ENCODE measurements around the gene SMAP2.

DNA sequence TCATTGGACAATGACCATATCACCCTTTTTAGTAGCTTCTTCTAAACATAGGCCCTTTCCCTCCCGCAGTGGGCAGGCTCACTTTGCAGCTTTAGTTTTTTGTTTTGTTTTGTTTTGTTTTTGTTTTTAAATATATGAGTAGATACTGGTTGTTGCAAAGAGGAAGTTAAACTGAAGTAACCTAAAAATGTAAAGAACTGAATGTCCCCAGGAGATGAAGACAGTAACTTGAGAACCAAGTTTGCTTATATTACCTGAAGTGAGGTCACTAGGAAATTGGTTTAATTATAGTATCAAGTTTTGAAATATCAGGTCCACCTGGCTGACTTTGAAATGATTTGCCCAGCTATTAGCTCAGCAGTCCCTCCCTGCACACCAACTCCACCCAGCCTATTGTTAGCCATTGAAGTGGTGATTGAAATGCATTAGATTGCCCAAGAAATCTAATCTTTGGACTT, 18.2 kb downstream of the SMAP2 start:
- TF ChIP-seq CBX8 (IDR thresholded peaks at IDR 0.05) (no peak), GATA3 (IDR thresholded peaks at IDR 0.05; ENCODE audit: borderline replicate concordance) (no peak), KDM1A (IDR thresholded peaks at IDR 0.05; ENCODE audit: low read depth) (no peak), NR3C1 (IDR thresholded peaks at IDR 0.05) (no peak), POLR2A (IDR thresholded peaks at IDR 0.05; ENCODE audit: low read length) (no peak), EP300 (IDR thresholded peaks at IDR 0.05) (no peak), RAD21 (conservative IDR thresholded peaks at IDR 0.05 in 1 of 2, IDR thresholded peaks at IDR 0.05 in 1 of 2) (no peak)
- TF ChIP-seq, protein P1, sequence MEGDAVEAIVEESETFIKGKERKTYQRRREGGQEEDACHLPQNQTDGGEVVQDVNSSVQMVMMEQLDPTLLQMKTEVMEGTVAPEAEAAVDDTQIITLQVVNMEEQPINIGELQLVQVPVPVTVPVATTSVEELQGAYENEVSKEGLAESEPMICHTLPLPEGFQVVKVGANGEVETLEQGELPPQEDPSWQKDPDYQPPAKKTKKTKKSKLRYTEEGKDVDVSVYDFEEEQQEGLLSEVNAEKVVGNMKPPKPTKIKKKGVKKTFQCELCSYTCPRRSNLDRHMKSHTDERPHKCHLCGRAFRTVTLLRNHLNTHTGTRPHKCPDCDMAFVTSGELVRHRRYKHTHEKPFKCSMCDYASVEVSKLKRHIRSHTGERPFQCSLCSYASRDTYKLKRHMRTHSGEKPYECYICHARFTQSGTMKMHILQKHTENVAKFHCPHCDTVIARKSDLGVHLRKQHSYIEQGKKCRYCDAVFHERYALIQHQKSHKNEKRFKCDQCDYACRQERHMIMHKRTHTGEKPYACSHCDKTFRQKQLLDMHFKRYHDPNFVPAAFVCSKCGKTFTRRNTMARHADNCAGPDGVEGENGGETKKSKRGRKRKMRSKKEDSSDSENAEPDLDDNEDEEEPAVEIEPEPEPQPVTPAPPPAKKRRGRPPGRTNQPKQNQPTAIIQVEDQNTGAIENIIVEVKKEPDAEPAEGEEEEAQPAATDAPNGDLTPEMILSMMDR (IDR thresholded peaks at IDR 0.05) = no peak
- TF ChIP-seq, protein P2, sequence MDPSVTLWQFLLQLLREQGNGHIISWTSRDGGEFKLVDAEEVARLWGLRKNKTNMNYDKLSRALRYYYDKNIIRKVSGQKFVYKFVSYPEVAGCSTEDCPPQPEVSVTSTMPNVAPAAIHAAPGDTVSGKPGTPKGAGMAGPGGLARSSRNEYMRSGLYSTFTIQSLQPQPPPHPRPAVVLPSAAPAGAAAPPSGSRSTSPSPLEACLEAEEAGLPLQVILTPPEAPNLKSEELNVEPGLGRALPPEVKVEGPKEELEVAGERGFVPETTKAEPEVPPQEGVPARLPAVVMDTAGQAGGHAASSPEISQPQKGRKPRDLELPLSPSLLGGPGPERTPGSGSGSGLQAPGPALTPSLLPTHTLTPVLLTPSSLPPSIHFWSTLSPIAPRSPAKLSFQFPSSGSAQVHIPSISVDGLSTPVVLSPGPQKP (IDR thresholded peaks at IDR 0.05; ENCODE audit: low read depth, low read length) = no peak
- TF ChIP-seq, protein P3, sequence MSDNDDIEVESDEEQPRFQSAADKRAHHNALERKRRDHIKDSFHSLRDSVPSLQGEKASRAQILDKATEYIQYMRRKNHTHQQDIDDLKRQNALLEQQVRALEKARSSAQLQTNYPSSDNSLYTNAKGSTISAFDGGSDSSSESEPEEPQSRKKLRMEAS (IDR thresholded peaks at IDR 0.05) = no peak

Data from A549 (cell line).